Measurements from ENCODE around the gene PRSS48.

GRCh38 chr4:151323667-151324066 lies 46.7 kb downstream of the PRSS48 start:
- TF ChIP-seq CTCF (IDR thresholded peaks at IDR 0.05; ENCODE audit: low read depth, low read length) = no peak
- no peak for TF ChIP-seq EZH2phosphoT487 (IDR thresholded peaks at IDR 0.05; ENCODE audit: low read depth)

Measured in OCI-LY3 (cell line).